GM18858 (cell line): Measurements from ENCODE around the gene PIM3.

Source experiments
- ATAC-seq: cut with Tn5 transposase; IDR thresholded peaks from one replicate; pipeline ENCODE4 v1.9.1; 2021; ENCODE audit not compliant: unreplicated experiment

The PIM3 gene

DNA sequence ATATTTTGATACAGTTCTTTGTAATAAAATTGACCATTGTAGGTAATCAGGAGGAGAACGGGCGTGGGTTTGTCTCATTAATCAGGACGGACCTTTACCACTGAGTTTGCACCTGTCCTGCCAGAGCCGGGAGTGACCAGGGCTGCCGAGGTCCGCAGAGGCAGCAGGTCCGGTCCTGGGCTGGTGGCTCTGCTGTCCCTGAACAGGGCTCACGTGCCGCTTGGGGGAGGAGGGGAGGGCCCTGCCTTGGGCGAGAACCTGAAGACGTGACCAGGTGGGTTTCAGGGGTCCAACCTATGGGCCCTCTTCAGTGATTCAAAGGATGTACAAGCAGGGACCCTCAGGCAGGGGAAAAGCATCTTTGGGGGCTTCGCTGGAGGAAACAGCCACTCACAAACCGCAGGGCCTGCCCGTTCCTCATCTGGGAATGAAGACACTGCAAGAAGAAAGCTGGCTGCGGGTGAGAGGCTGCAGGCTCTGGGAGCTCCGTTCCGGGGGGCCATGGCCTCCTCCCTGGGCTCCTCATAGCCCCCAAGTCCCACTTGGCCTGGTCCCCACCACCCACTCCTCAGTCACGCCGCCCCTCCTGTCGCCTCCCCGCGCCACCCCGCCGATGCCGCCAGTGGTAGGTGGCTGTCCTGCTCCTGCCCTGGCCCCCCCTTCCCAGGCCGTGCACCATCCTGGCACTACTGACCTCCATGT lies 32.9 kb upstream of the PIM3 start:
- no peak for ATAC-seq

DNA sequence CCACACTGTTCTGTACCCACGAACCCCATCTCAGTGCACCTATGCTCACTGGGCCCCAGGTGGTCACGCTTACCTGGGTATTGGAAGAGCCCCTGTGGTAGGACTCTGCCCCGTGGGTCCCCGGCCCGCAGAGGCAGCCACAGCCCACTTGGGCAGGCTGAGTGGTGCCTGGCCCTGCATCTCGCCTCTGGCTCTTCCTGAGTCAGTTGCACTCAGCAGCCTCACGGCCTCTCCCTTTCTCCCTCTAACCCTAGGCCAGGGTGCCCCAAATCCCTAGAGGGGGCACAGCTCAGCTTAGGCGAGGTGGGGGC lies 32.4 kb upstream of the PIM3 start:
- ATAC-seq, result no peak

DNA sequence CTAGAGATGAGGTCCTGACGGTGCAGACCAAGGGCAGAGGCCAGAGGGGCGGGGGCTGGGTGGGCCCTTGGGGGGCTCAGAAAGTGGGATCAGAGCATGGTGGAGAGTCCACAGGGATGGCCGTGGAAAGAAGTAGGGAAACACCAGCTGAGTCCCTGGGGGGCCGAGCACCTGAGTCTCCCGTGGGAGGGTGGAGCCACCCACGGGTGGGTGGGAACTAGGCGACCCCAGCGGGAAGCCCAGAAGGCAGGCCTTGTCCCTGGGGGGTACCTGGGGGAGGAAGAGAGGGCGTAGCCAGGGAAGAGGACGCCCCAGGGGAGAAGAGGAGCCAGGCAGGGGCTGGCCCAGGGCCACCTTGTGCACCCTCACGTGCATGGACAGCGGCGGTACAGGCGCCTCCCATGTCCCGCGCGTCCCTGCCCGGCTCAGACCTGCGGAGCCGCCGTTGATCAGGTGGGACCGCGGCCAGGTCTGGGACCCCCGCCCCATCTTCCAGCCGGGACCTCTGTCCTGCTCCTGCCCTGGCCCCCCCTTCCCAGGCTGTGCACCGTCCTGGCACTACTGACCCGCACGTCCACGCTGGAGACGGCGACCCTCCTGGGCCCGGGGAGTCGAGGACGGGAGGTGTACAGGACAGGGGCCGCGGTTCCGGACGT lies 31.9 kb upstream of the PIM3 start:
- ATAC-seq, result no peak

DNA sequence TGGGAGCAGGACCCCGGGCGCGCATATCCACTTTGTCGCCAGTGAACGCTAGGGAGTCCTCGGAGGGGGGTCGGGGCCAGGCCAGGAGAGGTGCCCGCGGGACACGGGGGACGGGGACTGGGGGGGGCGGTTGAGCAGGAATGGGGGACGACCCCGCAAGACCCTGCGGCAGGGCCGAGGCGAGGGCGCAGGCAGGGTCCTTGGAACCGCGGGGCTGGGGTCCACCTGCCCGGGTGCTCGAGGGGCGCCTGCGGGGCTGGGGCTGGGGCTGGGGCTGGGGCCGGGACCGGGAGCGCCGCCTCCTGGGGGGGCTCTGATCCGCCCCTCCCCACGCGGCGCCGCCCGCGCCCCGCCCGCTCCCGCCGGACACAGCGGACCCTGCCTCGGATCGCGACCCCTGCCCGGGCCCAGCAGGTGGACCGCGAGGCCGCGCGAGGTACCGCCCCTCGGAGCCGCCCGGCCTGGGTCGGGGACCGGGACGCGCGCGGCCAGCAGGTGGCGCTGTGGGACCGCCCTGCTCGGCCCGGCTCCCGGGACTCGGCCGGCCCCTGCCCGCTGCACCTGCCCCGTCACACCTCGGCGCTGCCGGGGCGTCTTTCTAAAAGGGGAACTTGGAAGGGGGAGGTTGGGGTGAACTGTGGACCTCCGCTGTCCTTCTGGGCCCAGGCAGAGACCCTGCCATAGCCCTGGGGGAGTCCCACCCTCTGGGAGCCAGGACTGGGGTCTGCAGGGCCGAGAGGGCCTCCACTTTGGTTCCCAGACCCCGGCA lies 31.2 kb upstream of the PIM3 start:
- no peak for ATAC-seq

DNA sequence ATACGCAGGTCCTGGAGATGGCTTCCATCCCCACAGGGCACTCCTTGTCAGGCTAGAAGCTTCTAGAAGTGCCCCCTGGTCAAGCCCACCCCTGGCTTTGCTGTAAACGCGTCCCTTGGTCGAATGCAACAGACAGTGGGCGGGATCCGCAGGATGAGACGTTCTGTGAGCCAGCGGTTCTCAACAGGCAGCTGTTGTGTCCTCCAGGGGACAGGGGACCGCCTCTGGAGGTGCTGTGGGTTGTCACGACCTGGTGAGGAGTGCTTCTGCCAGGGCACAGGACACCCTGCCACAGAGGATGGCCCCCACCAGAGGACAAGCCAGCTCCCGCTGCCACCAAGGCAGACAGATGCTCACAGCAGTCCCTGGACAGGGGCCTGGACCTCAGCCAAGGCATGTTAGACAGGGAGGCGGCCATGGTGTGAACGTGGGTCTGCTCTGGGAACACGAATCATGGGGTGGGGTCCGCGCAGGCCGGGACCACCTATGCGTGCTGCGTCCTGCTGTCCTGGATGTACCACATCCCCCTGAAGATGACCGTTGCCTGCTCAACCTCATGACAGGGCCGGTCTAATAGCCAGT lies 30.5 kb upstream of the PIM3 start:
- ATAC-seq, result no peak

DNA sequence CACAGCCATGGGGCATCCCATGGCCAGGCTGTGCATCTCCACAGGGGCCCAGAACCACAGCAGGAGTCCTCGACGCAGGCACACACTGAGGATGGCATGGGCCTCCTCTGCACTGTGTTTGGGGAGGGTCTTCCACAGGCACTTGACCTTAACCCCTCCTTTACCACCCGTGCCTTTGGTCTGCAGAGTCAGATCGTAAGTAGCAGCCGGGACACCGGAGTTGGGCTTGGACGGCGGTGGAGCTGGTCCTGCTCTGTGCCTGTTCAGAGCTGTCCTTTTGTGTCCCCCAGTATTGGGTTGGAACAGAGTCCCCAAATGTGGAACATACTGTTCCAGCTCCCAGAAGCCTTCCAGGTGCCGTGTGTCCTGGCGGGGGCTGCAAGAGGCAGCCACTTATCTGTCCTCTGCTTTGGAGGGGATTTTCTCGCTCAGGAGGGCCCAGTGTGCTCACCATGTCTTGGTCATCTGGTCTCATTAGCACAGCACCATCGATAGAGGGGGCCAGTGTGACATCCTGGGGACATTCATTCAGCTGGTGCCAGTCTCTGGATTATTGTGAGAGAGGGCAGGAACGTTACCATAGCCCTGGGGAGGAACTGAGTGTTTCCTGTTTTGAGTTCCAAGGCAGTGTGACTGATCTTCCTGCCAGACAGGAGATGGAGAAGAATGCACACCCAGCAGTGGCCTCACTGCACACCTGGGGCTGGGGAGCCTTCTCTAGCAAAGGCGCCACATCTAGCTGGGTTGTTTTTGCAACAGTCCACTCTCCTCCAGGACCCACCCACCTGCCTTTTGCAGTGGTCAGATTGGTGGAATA lies 29.8 kb upstream of the PIM3 start:
- ATAC-seq, result no peak

DNA sequence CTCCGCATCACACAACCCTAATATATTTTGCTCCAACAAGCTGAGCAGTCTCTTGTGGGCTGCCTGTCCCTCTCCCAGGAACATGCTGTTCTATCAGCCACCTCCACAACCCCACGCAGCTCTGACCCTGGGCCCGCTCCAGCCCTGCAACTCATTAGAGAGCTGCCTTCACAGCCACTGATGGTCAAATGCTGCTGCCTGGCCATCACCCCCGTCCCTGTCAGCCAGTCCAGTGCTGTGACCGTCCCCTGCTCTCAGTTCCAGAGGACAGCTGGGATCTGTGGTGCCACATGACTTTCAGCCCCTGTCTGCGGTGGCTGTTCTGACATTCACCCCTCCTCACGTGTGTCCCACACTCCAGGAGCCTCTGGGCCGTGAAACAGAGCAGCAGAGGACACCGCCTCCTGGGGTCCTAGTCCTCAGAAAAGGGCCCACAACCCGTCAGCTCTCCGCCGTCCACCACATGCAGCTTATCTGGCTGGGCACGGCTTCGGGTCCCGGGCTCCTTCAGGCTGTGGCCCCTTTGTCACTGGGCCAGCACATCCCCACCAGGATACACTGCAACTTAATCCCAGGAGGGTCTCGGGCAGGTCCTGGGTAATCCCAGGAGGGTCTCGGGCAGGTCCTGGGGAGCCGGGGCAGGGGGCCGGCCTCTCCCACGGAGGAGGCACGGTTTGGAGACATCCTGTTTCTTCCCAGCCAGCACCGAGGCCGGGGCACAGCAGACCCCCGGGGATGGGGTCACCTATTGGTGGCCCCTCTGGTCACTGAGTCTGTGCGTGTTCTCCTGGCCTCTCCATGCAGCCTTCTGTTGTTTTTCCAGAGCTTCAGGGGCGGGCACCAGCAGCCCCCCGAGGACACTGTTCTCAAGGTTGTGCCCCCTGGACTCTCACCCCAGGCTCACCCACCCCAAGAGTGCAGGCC lies 27.1 kb upstream of the PIM3 start:
- ATAC-seq, result no peak

DNA sequence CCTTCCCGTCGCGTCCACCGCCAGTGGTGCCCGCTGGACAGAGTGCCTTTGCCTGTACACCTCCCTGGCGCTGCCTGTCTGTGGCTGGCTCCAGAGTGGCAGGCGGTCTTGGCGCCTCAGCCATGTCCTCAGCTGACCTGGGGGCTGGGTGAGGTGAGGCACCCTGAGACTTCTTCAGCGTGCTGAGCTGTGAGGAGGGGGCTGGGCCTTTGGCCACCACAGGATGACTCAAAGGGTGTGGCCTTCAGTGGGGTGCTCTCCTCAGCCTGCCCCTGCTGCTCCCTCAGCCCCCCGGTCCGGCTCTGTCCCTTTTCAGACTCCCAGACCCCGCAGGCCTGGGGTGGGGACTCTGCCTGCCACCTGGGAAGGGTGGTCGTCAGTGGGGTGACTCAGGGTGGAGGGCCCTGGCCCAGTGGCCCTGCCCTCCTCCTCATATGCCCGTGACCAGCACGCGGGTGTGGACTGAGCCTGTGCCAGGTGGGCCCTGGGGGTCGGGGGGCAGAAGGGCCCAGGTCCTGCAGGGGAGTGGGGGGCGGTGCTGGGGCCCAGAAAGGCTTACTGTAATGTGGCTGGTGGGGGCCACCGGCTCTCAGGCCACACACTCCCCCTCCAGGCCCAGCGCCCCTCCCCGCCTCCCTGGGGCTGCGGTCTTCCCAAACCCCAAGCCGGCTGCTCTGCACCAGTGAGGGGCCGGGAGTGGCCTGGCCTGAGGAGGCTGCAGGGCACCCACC lies 26.2 kb upstream of the PIM3 start:
- ATAC-seq, result no peak

DNA sequence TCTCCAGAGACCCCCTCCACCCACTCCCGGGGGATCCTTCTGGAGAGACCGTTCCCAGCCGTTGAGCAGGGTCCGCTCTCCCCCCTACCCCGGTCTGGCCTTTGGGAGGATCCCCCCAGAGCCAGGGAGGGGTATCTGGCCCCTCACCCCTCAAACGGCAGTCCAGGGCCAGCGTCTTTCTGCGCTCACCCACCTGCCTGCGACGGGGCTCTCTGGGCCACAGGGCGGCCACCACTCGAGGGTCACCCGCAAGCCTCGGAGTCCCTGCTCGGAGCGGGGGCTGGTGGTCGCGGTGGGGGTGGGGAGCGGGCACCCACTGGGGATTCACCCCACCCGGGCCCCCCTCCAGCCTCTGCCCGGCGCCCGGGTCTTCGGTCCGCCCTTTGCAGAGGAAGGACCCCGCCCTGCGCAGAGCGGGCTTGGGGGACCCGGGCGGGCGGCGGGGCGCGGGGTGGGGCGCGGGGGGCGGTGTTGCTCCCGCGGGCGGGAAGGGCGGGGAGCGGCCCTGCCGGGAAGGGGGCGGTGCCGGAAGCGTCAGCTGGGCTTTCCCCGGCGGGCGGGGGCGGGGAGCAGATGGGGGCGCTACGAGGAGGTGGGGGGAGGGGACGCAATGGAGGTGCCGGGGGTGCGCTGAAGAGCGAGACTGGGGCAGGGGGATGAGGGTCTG lies 25.5 kb upstream of the PIM3 start:
- ATAC-seq, result no peak

DNA sequence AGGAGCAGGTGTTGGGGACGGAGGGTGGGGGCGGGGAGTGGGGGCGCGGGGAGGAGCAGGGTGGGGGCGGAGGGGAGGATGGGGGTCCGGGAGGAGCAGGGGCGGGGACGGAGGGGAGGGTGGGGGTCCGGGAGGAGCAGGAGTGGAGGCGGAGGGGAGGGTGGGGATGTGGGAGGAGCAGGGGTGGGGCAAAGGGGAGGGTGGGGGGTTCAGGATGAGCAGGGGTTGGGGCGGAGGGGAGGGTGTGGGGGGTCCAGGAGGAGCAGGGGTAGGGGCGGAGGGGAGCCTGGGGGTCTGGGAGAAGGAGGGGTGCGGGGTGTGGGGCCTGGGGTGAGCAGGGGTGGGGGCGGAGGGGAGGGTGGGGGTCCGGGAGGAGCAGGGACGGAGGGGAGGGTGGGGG lies 25.0 kb upstream of the PIM3 start:
- no peak for ATAC-seq

DNA sequence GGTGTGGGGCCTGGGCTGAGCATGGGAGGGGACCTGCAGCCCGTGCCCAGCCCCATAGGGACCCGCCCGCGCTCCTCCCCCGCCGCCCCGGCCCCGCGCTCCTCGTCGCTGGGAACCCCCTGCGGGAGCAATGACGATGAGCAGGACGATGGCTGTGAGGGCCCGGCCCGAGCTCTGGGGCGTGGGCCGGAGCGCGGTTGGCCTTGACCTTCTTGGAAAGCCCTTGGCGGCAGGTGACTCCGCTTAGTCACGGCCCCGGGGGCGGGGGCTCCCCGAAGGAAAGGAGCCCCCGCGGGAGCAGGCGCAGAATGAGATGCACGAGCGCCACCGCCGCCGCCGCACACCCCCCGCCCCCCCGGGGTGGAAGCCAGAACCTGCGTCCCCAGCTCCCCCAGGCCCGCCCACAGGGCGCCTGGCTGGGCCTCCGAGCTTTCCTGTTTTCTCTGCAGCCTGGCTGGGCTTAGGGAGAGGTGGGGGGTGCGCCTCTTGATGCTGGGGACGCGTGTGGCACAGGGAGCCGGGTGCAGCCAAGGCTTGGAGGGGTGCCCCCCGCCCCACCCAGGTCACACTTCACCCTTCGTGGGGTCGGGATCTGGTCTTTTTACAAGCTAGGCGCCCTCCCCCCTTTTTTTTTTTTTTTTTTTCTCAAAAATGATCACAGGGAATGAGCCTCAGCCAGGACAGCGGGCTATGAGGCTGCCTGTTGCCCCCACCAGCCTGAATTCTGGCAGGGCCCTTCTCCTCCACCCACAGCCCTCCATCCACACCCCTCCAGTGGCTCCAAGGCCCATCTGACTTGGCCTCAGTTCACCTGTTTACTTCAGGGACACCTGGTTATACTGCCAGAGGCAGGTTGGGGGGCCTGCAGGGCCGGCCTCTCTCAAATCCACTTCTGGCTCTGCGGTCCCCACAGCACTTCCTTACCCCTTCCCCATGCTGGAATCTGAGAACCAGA lies 24.3 kb upstream of the PIM3 start:
- ATAC-seq, result peak; percentile 56

DNA sequence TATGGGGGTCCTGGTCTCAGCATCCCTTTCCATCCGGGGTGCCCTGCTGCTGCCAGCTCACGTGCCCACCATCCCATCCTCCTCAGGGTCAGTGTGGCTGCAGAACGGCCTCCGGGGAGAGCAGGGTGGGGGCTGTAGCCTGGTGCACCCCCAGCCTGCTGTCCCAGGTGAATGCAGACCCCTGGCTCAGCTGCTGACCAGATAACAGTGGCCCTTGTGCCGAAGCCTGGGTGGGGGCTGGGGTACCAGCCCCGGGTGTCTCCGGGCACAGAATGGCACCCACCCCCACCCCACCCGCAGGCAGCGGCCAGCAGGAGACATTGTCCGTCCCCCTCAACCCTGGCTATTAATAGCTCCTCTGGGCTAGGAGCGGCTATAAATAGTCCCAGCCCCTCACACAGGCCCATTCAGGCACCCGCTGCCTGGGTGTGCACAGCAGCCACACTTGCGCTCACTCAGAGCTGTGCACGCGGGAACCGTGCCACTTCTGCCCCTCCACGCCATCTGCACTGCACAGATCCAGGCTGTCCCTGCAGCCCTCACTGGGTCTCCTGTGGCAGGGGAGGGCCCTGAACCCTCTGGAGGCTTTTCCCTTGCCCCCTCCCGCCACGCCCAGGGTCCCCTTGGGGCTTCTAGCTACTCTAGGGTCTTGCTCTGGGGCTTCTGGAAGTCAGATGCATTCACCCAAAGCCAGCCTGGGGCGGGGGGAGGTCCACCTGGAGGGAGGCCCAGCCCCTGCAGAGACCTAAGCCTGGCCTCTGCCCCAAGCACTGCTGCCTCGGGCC lies 23.4 kb upstream of the PIM3 start:
- no peak for ATAC-seq

DNA sequence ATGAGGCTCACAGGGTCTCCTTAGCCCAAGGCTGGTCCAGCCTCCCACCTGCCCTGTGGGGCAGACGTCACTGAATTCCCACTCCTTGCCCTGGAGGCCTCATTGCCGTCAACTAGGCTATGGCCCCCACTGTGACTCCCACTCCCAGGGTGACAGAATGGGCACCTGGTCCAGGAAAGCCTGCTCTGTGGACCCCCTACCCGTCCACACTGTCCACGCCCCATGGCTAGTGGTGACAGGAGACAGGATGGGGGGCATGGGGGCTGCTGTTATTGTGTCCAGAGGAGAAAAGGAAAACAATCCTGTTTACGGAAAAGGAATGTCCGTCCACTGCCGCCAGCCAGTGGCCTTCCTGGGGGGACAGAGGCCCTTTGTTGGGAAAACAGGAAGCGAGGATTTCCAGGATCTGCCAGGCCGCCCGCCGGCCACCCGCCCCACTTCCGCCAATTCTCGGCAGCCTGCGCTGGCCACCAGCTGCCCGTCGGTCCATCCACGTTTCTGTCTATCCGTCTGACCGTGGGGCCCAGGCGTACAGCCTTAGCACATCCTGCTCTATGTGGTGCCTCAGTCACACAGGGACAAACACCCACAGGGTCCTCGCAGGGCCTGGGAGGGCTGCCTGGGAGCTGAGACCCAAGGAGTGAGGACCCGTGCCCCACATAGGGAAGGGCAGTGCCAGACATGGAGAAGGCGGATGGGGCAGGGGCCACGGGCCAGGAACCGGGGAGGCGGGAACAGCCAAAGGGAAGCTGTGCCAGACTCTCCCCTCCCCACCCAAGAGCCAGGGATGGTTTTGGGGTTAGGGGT lies 22.6 kb upstream of the PIM3 start:
- ATAC-seq, result no peak

DNA sequence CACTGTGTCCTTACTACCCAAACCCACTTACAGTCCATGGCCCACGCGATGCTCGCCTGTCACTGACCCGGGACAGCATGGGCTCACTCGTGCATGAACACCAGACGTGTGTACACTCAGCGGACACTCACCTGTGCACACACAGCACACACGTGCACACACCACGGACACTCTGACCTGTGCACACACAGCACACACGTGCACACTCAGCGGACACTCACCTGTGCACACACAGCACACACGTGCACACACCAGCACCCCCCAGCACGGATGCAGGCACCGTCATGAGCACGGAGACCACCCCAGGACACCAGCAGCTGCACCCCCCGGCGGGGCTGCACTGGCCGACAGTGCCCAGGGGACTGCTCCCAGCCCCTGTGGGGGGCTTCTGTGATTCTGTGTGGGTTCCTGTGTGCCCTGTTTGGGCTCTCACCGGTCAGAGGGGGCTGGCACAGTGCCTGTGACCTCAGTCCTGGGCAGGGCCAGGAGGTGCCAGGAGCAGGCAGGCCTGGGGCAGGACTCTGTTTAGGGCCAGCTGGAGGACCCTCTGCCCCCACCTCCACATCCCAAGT lies 21.9 kb upstream of the PIM3 start:
- ATAC-seq, result no peak

DNA sequence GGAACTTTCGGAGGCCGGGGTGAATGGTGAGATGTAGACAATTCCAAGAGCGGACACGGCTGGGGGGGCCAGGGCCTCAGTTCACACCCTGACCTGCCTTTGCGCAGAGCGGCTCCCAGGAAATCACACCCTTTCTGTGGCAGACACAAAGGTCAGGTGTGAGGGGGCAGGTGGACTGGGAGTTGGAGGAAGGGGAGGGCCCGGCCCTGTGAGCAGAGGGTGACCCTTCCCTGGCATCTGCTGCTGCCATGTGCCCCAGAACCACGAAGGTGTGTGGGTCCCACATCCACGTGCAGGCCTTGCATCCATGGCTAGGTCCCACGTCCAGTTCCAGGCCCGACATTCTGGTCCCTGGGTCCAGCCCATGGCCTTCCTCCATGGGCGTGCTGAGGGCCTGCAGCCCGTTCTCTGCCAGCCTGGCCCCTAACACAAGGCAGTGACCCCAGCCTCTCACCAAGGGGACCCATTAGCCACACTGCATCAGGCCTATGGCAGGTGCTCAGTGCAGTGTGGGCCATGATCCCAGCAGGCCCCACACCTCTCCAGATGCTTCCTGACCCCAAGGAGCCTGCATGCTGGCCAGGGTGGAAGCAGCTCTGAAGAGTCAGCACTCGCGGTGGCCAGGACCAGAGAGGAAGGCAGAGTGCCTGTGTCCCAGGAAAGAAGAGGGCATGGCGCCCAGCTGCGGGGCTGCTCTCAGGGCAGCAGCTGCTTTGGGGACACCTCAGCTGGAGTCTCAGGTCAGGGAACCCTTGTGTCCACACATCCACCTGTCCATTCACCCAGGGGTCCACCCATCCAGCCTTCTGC lies 18.9 kb upstream of the PIM3 start:
- ATAC-seq, result no peak
